ENCODE results near the gene CD19.
"Not testable (repeated sequence)": the region's sequence is repeated elsewhere in the genome, so short reads cannot be mapped to it uniquely, and the experiment has no call there.

CD19 gene

GRCh38 chr16:28924762-28925385 is 6.9 kb upstream of the CD19 start, which contains the start of gene RABEP2:
TSS of gene RABEP2 (minus strand) at chr16:28925238. CDS start at chr16:28925163, 75 bp downstream.
- H3K4me3 ChIP-seq (ENCODE audit: low read depth, low read length): peak within 1 kb of the TSS; percentile 78
- peak; percentile 87 for DNase-seq (ENCODE audit: low read depth, low spot score)
- TF ChIP-seq, protein P1, sequence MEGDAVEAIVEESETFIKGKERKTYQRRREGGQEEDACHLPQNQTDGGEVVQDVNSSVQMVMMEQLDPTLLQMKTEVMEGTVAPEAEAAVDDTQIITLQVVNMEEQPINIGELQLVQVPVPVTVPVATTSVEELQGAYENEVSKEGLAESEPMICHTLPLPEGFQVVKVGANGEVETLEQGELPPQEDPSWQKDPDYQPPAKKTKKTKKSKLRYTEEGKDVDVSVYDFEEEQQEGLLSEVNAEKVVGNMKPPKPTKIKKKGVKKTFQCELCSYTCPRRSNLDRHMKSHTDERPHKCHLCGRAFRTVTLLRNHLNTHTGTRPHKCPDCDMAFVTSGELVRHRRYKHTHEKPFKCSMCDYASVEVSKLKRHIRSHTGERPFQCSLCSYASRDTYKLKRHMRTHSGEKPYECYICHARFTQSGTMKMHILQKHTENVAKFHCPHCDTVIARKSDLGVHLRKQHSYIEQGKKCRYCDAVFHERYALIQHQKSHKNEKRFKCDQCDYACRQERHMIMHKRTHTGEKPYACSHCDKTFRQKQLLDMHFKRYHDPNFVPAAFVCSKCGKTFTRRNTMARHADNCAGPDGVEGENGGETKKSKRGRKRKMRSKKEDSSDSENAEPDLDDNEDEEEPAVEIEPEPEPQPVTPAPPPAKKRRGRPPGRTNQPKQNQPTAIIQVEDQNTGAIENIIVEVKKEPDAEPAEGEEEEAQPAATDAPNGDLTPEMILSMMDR (IDR thresholded peaks at IDR 0.05; ENCODE audit: low read depth, low read length): no peak
- in situ Hi-C loops (cut with HindIII; ENCODE audit: low sequenced_read_pairs): no loop called here

DNA sequence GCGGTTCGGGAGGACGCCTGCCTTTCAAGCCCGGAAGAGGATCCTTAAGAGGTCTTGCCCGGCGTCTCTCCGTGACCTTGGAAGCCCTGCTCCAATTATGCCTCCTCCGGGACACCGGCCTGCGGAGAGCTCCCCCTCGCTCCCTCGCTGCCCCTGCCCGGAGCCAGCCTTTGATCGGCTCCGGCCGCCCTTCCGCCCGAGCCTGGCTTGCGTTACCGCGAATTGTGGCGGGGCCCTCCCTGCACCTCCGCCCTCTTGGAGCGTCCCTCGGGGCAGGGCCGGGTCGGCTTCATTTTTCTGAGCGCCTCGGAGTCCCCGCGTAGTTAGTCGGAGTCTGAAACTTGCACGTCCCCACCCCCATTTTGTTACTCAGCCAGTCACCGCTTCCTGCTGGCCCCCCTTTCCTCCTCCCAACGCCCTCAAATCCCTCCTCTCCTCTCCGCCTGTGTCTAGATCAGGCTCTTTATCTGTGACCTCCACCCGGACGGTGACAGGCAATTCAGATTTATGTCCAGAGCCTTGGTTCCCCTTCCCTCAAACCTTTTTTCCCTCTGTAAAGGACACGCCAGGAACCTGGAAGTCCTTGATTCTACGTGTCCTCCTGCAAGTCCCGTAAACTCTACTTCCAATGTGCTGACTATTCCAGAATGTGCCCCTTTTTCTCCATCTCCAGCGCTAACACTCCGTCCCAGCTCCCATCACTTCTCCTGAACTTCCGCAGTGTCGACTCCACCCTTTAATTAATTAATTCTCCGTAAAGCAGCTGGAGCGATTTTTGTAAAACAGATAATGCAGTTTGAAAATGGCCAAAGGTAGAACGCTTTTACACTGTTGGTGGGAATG is 6.2 kb upstream of the CD19 start:
- peak; percentile 77 for DNase-seq (ENCODE audit: low read depth, low spot score)

DNA sequence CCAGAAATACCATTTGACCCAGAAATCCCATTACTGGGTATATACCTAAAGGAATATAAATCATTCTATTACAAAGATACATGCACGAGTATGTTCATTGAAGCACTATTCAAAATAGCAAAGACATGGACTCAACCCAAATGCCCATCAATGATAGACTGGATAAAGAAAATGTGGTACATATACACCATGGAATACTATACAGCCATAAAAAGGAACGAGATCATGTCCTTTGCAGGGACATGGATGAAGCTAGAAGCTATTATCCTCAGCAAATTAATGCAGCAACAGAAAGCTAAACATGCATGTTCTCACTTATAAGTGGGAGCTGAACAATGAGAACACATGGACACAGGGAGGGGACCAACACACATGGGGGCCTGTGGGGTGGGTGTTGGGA is 5.5 kb upstream of the CD19 start:
- DNase-seq (ENCODE audit: low read depth, low spot score); in situ Hi-C loops (cut with HindIII; ENCODE audit: low sequenced_read_pairs); H3K4me3 ChIP-seq (ENCODE audit: low read depth, low read length): not testable (repeated sequence)

More for the DNA sequence above, 6.2 kb upstream of the CD19 start:
- peak overlapping the region; percentile 78 for H3K4me3 ChIP-seq (ENCODE audit: low read depth, low read length)
- TF ChIP-seq, protein P1 (IDR thresholded peaks at IDR 0.05; ENCODE audit: low read depth, low read length): no peak
- in situ Hi-C loops (cut with HindIII; ENCODE audit: low sequenced_read_pairs): no loop called here

GRCh38 chr16:28927815-28928214 is 4.0 kb upstream of the CD19 start:
- TF ChIP-seq, protein P1 (IDR thresholded peaks at IDR 0.05; ENCODE audit: low read depth, low read length): no peak
- H3K4me3 ChIP-seq (ENCODE audit: low read depth, low read length): no peak overlapping the region
- DNase-seq (ENCODE audit: low read depth, low spot score): no peak
- in situ Hi-C loops (cut with HindIII; ENCODE audit: low sequenced_read_pairs): no loop called here

GRCh38 chr16:28930203-28930602 is 1.6 kb upstream of the CD19 start:
- DNase-seq (ENCODE audit: low read depth, low spot score): no peak
- no peak overlapping the region for H3K4me3 ChIP-seq (ENCODE audit: low read depth, low read length)
- TF ChIP-seq, protein P1 (IDR thresholded peaks at IDR 0.05; ENCODE audit: low read depth, low read length): no peak
- in situ Hi-C loops (cut with HindIII; ENCODE audit: low sequenced_read_pairs): no loop called here

DNA sequence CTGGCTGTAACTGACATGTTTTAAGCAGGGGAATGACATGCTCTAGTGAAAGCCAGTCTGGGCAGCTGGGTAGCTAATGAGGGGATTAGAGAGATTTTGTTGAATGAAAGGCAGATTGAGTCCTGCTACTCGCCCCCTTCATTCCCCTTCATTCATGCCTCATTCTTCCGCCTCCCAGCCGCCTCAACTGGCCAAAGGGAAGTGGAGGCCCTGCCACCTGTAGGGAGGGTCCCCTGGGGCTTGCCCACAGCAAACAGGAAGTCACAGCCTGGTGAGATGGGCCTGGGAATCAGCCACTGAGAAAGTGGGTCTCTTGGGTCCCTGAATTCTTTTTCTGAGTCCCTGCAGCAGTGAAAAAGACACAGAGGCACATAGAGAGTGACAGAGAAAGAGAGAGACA is 1.1 kb upstream of the CD19 start:
- no peak for DNase-seq (ENCODE audit: low read depth, low spot score)

More for the DNA sequence above, 1.1 kb upstream of the CD19 start:
- in situ Hi-C loops (cut with HindIII; ENCODE audit: low sequenced_read_pairs): no loop called here
- H3K4me3 ChIP-seq (ENCODE audit: low read depth, low read length): no peak overlapping the region
- TF ChIP-seq, protein P1 (IDR thresholded peaks at IDR 0.05; ENCODE audit: low read depth, low read length): no peak
